Neural crest cell (in vitro differentiated cells): ENCODE data around the gene FGD5. TPM values are rescaled to one million over a fixed set of nuclear protein-coding genes. Genes with fewer than 3 reads are reported as not detected.

Experiments used
- DNase-seq: peaks from one replicate; pipeline ENCODE4 v3.0.0; 2021; ENCODE audit warnings: low read depth, mixed read lengths, low spot score
- H3K27ac Mint-ChIP-seq: one replicate; pipeline ENCODE4 v1.8.0; 2021; ENCODE audit warnings: mild to moderate bottlenecking, mixed read lengths; ENCODE audit not compliant: unreplicated experiment
- H3K27me3 Mint-ChIP-seq: 2 replicates; pipeline ENCODE4 v1.8.0; 2021; ENCODE audit warnings: low read depth, mild to moderate bottlenecking, mixed read lengths
- H3K36me3 Mint-ChIP-seq: 2 replicates; pipeline ENCODE4 v1.8.0; 2021; ENCODE audit warnings: low read depth, mild to moderate bottlenecking, mixed read lengths
- H3K4me1 Mint-ChIP-seq: 2 replicates; pipeline ENCODE4 v1.8.0; 2021; ENCODE audit warnings: mixed read lengths
- H3K4me3 Mint-ChIP-seq: one replicate; pipeline ENCODE4 v1.8.0; 2021; ENCODE audit warnings: mild to moderate bottlenecking, mixed read lengths
- H3K9me3 Mint-ChIP-seq: 2 replicates; pipeline ENCODE4 v1.8.0; 2021; ENCODE audit warnings: mixed read lengths
- CTCF ChIP-seq: fragments of 200-600 bp; sonication (generic); conservative IDR thresholded peaks from 2 replicates; pipeline ENCODE4 v1.5.0; 2021; ENCODE audit warnings: antibody characterized with exemption, mild to moderate bottlenecking
- total RNA-seq: library from RNA; stranded (reverse); gene quantifications from 2 replicates; pipeline ENCODE4 v1.2.1, GENCODE V29; 2021

Gene FGD5
- total RNA-seq, 1 donor from 2014 or later = 0.61 TPM

- H3K4me1 Mint-ChIP-seq = peaks cover 9% of the 10 kb centered on the region
- peaks cover 15% of the 10 kb centered on the region for H3K27me3 Mint-ChIP-seq
- H3K27ac Mint-ChIP-seq = peak overlapping the region; percentile 8
- H3K36me3 Mint-ChIP-seq = no peaks in the 10 kb centered on the region
- no peaks in the 10 kb centered on the region for H3K9me3 Mint-ChIP-seq
- H3K4me3 Mint-ChIP-seq = no peak overlapping the region
- no peak for TF ChIP-seq CTCF
- no peak for DNase-seq
Observed at GRCh38 chr3:14861446-14862302, 42.9 kb downstream of the FGD5 start.

- Mint-ChIP-seq H3K27ac (no peak overlapping the region), H3K27me3 (peaks cover 11% of the 10 kb centered on the region), H3K4me3 (no peak overlapping the region), H3K36me3 (no peaks in the 10 kb centered on the region), H3K9me3 (no peaks in the 10 kb centered on the region), H3K4me1 (peaks cover 12% of the 10 kb centered on the region)
- TF ChIP-seq CTCF = no peak
- no peak for DNase-seq
Observed at GRCh38 chr3:14862303-14862660, 43.5 kb downstream of the FGD5 start.

GRCh38 chr3:14862661-14863230 is 44.0 kb downstream of the FGD5 start:
- peaks cover 6% of the 10 kb centered on the region for H3K27me3 Mint-ChIP-seq
- H3K4me3 Mint-ChIP-seq = no peak overlapping the region
- TF ChIP-seq CTCF = no peak
- no peaks in the 10 kb centered on the region for H3K9me3 Mint-ChIP-seq
- H3K36me3 Mint-ChIP-seq = no peaks in the 10 kb centered on the region
- peaks cover 16% of the 10 kb centered on the region for H3K4me1 Mint-ChIP-seq
- no peak overlapping the region for H3K27ac Mint-ChIP-seq
- DNase-seq = no peak

- no peak for DNase-seq
- Mint-ChIP-seq H3K27me3 (no peaks in the 10 kb centered on the region), H3K4me3 (no peak overlapping the region), H3K27ac (no peak overlapping the region), H3K9me3 (no peaks in the 10 kb centered on the region), H3K36me3 (no peaks in the 10 kb centered on the region), H3K4me1 (peaks cover 24% of the 10 kb centered on the region)
- peak; percentile 18 for TF ChIP-seq CTCF
Observed at GRCh38 chr3:14863333-14864100, 44.8 kb downstream of the FGD5 start.

- no peak for DNase-seq
- Mint-ChIP-seq H3K27ac (peak overlapping the region; percentile 82), H3K36me3 (no peaks in the 10 kb centered on the region), H3K4me1 (peaks cover 27% of the 10 kb centered on the region), H3K9me3 (no peaks in the 10 kb centered on the region), H3K27me3 (no peaks in the 10 kb centered on the region), H3K4me3 (no peak overlapping the region)
- TF ChIP-seq CTCF = no peak
Observed at GRCh38 chr3:14864131-14864530, 45.4 kb downstream of the FGD5 start.
